Tibial artery (tissue), 4 donors: ENCODE data around the gene MGMT.

Experiments used
- DNase-seq, 2 donors: peaks; one replicate each; pipeline ENCODE4 v3.0.0-alpha.2; 2019
- H3K27ac ChIP-seq, 2 donors: fragments of 200-600 bp; sonication (generic) in 1 of 2; 1 replicate in 1 of 2; 2 replicates in 1 of 2; pipeline ENCODE4 v1.5.1; 2018 to 2019; ENCODE audit warnings: mild to moderate bottlenecking in 1 of 2
- H3K27me3 ChIP-seq, 2 donors: fragments of 200-600 bp; sonication (generic) in 1 of 2; one replicate each; pipeline versions ENCODE4 v1.5.1 to v1.6.0; 2016 to 2019
- H3K36me3 ChIP-seq, 3 donors: fragments of 200-600 bp; sonication (generic) in 2 of 3; one replicate each; pipeline ENCODE4 v1.5.1; 2016 to 2019; ENCODE audit warnings: mild to moderate bottlenecking in 2 of 3
- H3K4me1 ChIP-seq, 4 donors: fragments of 200-600 bp; sonication (generic) in 2 of 4; 1 replicate in 3 of 4; 2 replicates in 1 of 4; pipeline ENCODE4 v1.5.1; 2016 to 2019
- H3K4me3 ChIP-seq, 2 donors: fragments of 200-600 bp; sonication (generic) in 1 of 2; 1 replicate in 1 of 2; 2 replicates in 1 of 2; pipeline ENCODE4 v1.5.1; 2018 to 2019; ENCODE audit warnings: mild to moderate bottlenecking in 2 of 2
- H3K9me3 ChIP-seq, 3 donors: fragments of 200-600 bp; sonication (generic) in 1 of 3; one replicate each; pipeline ENCODE4 v1.5.1; 2016 to 2019
- CTCF ChIP-seq, 2 experiments: fragments of 200-600 bp in 1 of 2; fragments of 450-650 bp in 1 of 2; IDR thresholded peaks; one replicate each; pipeline ENCODE4 v1.5.1; 2017 to 2019; ENCODE audit warnings: antibody characterized with exemption in 2 of 2, mild to moderate bottlenecking in 1 of 2, moderate library complexity in 1 of 2
- intact Hi-C: fragments of 100-400 bp; cut with DNase I; formaldehyde crosslinking; loops from one replicate; pipeline ENCODE4 v1.15.0; 2023; ENCODE audit warnings: low total_unique reads

The MGMT gene

GRCh38 chr10:129544205-129545202, 77.5 kb downstream of the MGMT start:
- Histone ChIP-seq H3K27ac (no peak overlapping the region), H3K4me3 (no peak overlapping the region), H3K36me3 (no peaks in the 10 kb centered on the region), H3K9me3 (no peaks in the 10 kb centered on the region), H3K27me3 (no peaks in the 10 kb centered on the region), H3K4me1 (peaks cover 0 to 10% (median 0%) of the 10 kb centered on the region in 4 donors)
- intact Hi-C loops = no loop called here
- no peak for DNase-seq
- TF ChIP-seq CTCF (IDR thresholded peaks at IDR 0.05) = no peak

GRCh38 chr10:129545261-129545660, 78.2 kb downstream of the MGMT start:
- no peaks in the 10 kb centered on the region for H3K27me3 ChIP-seq
- intact Hi-C loops = no loop called here
- TF ChIP-seq CTCF (IDR thresholded peaks at IDR 0.05) = no peak
- DNase-seq = no peak
- no peak overlapping the region for H3K4me3 ChIP-seq
- H3K9me3 ChIP-seq = no peaks in the 10 kb centered on the region
- H3K27ac ChIP-seq = no peak overlapping the region
- H3K36me3 ChIP-seq = no peaks in the 10 kb centered on the region
- peaks cover 0 to 10% (median 0%) of the 10 kb centered on the region in 4 donors for H3K4me1 ChIP-seq

- H3K4me3 ChIP-seq = no peak overlapping the region
- intact Hi-C loops = no loop called here
- no peaks in the 10 kb centered on the region for H3K9me3 ChIP-seq
- H3K36me3 ChIP-seq = no peaks in the 10 kb centered on the region
- H3K4me1 ChIP-seq = peaks cover 0 to 10% (median 0%) of the 10 kb centered on the region in 4 donors
- DNase-seq = no peak
- H3K27me3 ChIP-seq = no peaks in the 10 kb centered on the region
- TF ChIP-seq CTCF (IDR thresholded peaks at IDR 0.05) = no peak
- no peak overlapping the region for H3K27ac ChIP-seq
These were observed 79.1 kb downstream of the MGMT start for GRCh38 chr10:129546106-129546505.

- TF ChIP-seq CTCF (IDR thresholded peaks at IDR 0.05) = no peak
- no peak overlapping the region for H3K4me3 ChIP-seq
- intact Hi-C loops = no loop called here
These were observed 80.6 kb downstream of the MGMT start for GRCh38 chr10:129547608-129548007.

GRCh38 chr10:129548600-129548999, 81.6 kb downstream of the MGMT start:
- Histone ChIP-seq H3K4me3 (no peak overlapping the region), H3K27me3 (no peaks in the 10 kb centered on the region), H3K9me3 (no peaks in the 10 kb centered on the region), H3K4me1 (peaks cover 0 to 10% (median 0%) of the 10 kb centered on the region in 4 donors), H3K27ac (no peak overlapping the region), H3K36me3 (no peaks in the 10 kb centered on the region)
- no peak for TF ChIP-seq CTCF (IDR thresholded peaks at IDR 0.05)
- DNase-seq = no peak
- intact Hi-C loops = no loop called here

More at GRCh38 chr10:129547608-129548007, 80.6 kb downstream of the MGMT start:
- Histone ChIP-seq H3K9me3 (no peaks in the 10 kb centered on the region), H3K27ac (no peak overlapping the region), H3K27me3 (no peaks in the 10 kb centered on the region), H3K4me1 (peaks cover 0 to 10% (median 0%) of the 10 kb centered on the region in 4 donors), H3K36me3 (no peaks in the 10 kb centered on the region)
- no peak for DNase-seq
